ENCODE measurements around the gene PLAAT3.

DNA sequence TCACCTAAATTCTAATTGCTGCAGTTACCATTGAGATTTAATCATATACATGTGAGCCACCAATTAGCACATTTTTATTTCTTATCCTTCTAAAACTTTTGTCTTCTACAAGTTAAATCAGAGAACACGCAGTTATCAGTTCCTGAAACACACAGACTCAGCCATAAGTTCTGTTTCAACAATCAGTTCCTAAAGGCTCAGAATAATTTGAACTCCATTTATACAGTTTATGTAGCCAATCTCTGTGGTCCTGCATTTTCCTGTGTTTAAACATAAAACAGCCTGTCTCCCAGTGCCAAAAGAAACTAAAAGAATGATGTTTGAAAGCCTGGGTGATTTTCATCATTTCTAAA, 2.9 kb downstream of the PLAAT3 start:
- no peak for TF ChIP-seq CTCF (conservative IDR thresholded peaks at IDR 0.05; ENCODE audit: low read depth, low read length)
- TF ChIP-seq EZH2 (IDR thresholded peaks at IDR 0.05; ENCODE audit: borderline replicate concordance, low read depth, low read length, poor library complexity, severe bottlenecking) = no peak

Data from A673 (cell line).